GM23248 (cell line): Measurements from ENCODE around the gene ASB10. TPM values are rescaled to one million over a fixed set of nuclear protein-coding genes. Genes with fewer than 3 reads are reported as not detected.

ENCODE experiments used
- DNase-seq: peaks from one replicate; pipeline ENCODE4 v3.0.0-alpha.2; 2015
- H2AFZ ChIP-seq: fragments of 200-600 bp; sonication (generic); 2 replicates; pipeline ENCODE4 v1.6.1; 2016; ENCODE audit warnings: antibody characterized with exemption
- H3F3A ChIP-seq: fragments of 200-600 bp; sonication (generic); 2 replicates; pipeline ENCODE4 v1.6.1; 2016; ENCODE audit warnings: mild to moderate bottlenecking, antibody characterized with exemption, mixed run types; ENCODE audit not compliant: insufficient read depth
- H3K27ac ChIP-seq: fragments of 200-600 bp; sonication (generic); 2 replicates; pipeline ENCODE4 v1.5.1; 2016; ENCODE audit warnings: mild to moderate bottlenecking
- H3K27me3 ChIP-seq: fragments of 200-600 bp; sonication (generic); replicated peaks from 2 replicates; pipeline ENCODE4 v1.6.1; 2016; ENCODE audit warnings: mild to moderate bottlenecking; ENCODE audit not compliant: insufficient read depth
- H3K36me3 ChIP-seq: fragments of 200-600 bp; sonication (generic); 2 replicates; pipeline ENCODE4 v1.6.1; 2016; ENCODE audit warnings: low read depth, mild to moderate bottlenecking
- H3K4me1 ChIP-seq: fragments of 200-600 bp; sonication (generic); 2 replicates; pipeline ENCODE4 v1.6.1; 2016; ENCODE audit warnings: mild to moderate bottlenecking; ENCODE audit not compliant: insufficient read depth
- H3K4me2 ChIP-seq: fragments of 200-600 bp; sonication (generic); one replicate; pipeline ENCODE4 v1.6.1; 2016; ENCODE audit warnings: mild to moderate bottlenecking; ENCODE audit not compliant: unreplicated experiment
- H3K4me3 ChIP-seq: fragments of 200-600 bp; sonication (generic); 2 replicates; pipeline ENCODE4 v1.5.1; 2016; ENCODE audit warnings: mild to moderate bottlenecking
- H3K79me2 ChIP-seq: fragments of 200-600 bp; sonication (generic); 2 replicates; pipeline ENCODE4 v1.6.1; 2016; ENCODE audit warnings: mild to moderate bottlenecking; ENCODE audit not compliant: insufficient read depth
- H3K9ac ChIP-seq: fragments of 200-600 bp; sonication (generic); 2 replicates; pipeline ENCODE4 v1.6.1; 2016; ENCODE audit warnings: mild to moderate bottlenecking
- H3K9me2 ChIP-seq: fragments of 200-600 bp; sonication (generic); 2 replicates; pipeline ENCODE4 v1.6.1; 2016; ENCODE audit warnings: mixed run types, mild to moderate bottlenecking, moderate library complexity; ENCODE audit not compliant: insufficient read depth
- H3K9me3 ChIP-seq: fragments of 200-600 bp; sonication (generic); one replicate; pipeline ENCODE4 v1.6.1; 2017; ENCODE audit warnings: low read depth
- H4K20me1 ChIP-seq: fragments of 200-600 bp; sonication (generic); 2 replicates; pipeline ENCODE4 v1.6.0; 2016; ENCODE audit not compliant: insufficient read depth
- EZH2 ChIP-seq: fragments of 200-600 bp; sonication (generic); IDR thresholded peaks from 2 replicates; pipeline ENCODE4 v1.6.1; 2018; ENCODE audit warnings: antibody characterized with exemption, mild to moderate bottlenecking; ENCODE audit not compliant: insufficient read depth, poor library complexity, severe bottlenecking
- EZH2phosphoT487 ChIP-seq: fragments of 200-600 bp; sonication (generic); IDR thresholded peaks from 2 replicates; pipeline ENCODE4 v1.6.1; 2018; ENCODE audit warnings: antibody characterized with exemption, moderate library complexity, mild to moderate bottlenecking, low read depth; ENCODE audit not compliant: insufficient read depth
- WGBS, 2 experiments: methylation state at CpG; one replicate each; pipeline ENCODE4 v1.1.6; 2015 to 2017; ENCODE audit warnings: low lambda C conversion rate in 2 of 2, low coverage in 1 of 2; ENCODE audit errors: missing lambda C conversion rate in 2 of 2; 5-methylcytosine and 5-hydroxymethylcytosine counted together
- in situ Hi-C: fragments of 300-500 bp; cut with MboI; formaldehyde crosslinking; loops from 2 replicates; pipeline ENCODE4 v1.15.0; 2020
- polyA plus RNA-seq: library from polyadenylated mRNA; unstranded; fragments of >200 nt; fragmentation: Nextera tagmentation; extraction: Ambion mirVana; gene quantifications from 2 replicates; pipeline ENCODE4 v1.2.1, GENCODE V29; 2016
- total RNA-seq: library from RNA; depleted of rRNA; stranded (reverse); fragments of >200 nt; shearing (Covaris generic); gene quantifications from 2 replicates; pipeline ENCODE4 v1.2.3, GENCODE V29; 2014

ASB10 gene
- total and polyA plus RNA-seq, 2 experiments from 2014 or later: not detected

DNA sequence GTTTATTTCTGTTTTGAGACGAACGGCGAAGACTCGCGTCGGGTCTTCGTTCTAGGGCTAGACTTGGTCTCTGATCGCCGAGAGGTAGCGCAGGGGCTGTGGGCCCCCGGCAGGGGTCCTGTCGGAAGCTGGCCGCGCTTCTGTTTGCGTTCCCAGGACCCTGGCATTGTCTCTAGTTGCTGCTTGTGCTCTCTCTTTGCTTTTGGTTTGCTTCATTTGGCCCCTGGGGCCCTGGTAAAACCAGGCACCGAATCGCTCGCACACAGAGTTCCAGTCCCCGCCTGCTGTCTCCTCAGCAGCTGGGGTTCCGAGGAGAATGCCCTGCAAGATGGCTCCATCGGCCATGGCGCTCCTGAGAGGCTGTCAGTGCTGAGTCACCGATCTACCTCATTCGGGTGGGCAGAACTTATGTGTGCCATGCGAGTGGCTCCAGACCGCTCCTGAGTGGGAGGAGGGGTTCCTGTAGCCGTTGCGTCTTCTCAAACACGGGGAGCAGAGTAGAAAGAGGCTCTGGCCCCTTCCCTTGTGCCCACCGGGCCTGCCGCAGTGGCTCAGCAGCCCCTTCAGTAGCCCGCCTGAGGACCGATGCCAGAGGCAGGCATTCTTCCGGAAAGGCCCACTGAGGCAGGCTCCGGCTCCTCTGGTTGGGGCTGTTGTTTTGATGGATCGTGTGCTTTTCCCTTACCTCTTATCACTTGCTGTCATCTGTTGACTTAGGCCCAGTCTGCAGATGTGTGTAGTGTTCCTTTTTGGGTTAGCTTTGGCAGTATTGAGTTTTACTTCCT is 46.1 kb upstream of the ASB10 start:
- 1 to 2% methylated on average over 34 to 36 of the region's 36 CpGs for WGBS, 2 experiments
- peaks cover 23% of the 10 kb centered on the region for H3K4me1 ChIP-seq
- H3K79me2 ChIP-seq: peaks cover 66% of the 10 kb centered on the region
- peaks cover 16% of the 10 kb centered on the region; the same call in 1 of the 2 replicates for H3K36me3 ChIP-seq
- peak overlapping the region; percentile 86 for H3K4me2 ChIP-seq
- peak overlapping the region; percentile 98 for H3K27ac ChIP-seq
- peak overlapping the region; percentile 92 for H2AFZ ChIP-seq
- TF ChIP-seq EZH2: no peak
- TF ChIP-seq EZH2phosphoT487: no peak
- H3K4me3 ChIP-seq: peak overlapping the region; percentile 100
- H4K20me1 ChIP-seq: peaks cover 21% of the 10 kb centered on the region; the same call in 1 of the 2 replicates
- peaks cover 12% of the 10 kb centered on the region; the same call in 1 of the 2 replicates for H3F3A ChIP-seq
- peak overlapping the region; percentile 99 for H3K9ac ChIP-seq
- peak; percentile 98 for DNase-seq
- H3K27me3 ChIP-seq: no peaks in the 10 kb centered on the region
- no peaks in the 10 kb centered on the region for H3K9me2 ChIP-seq
- in situ Hi-C loops: no loop called here
- no peaks in the 10 kb centered on the region for H3K9me3 ChIP-seq

DNA sequence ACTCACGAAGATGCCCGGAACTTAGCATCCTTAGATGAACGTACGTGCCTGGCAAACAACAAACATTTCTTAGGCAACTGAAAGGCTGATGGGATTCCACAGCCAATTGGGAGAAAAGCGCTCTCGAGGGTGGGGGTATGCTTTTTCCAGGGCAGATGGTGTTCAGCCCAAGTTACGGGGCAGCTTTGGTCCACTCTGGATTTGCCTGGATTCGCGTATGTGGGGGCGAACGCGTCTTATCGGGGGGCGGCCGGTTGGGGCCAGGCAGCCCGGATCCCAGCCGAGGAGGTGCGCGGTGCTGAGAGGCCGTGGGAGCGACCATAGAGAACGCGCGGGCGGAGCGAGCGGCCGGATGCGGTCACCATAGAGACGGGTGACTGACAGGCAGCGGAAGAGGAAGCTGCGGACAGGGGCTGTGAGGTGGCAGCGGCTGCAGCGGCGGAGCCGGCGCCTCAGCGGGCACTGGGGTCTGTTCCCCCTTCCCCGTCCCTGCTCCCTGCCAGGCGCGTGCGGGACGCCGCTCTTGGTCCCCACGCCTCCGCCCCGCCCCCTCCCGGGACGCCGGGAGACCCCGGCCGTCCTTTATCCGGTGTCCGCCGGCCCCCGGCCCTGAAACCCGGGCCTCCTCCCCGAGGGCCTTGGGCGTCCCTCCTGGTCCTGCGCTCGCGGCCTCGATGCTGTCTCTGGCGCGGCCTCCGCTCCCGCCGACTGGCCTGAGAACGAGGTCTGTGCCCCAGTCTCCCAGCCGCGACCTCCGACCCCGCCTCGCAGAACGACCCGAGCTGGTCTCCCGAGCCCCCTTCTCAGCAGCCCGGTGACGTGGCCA is 45.3 kb upstream of the ASB10 start, which contains the start of gene CHPF2:
Gene CHPF2 (plus strand): TSS at position 393 of the 826 bp plus-strand sequence. CDS start 1,529 bp downstream, outside the sequence.
- Histone ChIP-seq H3K4me2 (peak within 1 kb of the TSS; percentile 86), H3K36me3 (peaks cover 16% of the 10 kb centered on the region; the same call in 1 of the 2 replicates), H3K27me3 (no peaks in the 10 kb centered on the region), H3F3A (peaks cover 20% of the 10 kb centered on the region), H3K4me1 (peaks cover 27% of the 10 kb centered on the region), H3K27ac (peak within 1 kb of the TSS; percentile 98), H3K9ac (peak within 1 kb of the TSS; percentile 99), H2AFZ (peak within 1 kb of the TSS; percentile 92), H3K9me2 (no peaks in the 10 kb centered on the region), H3K4me3 (peak within 1 kb of the TSS; percentile 100), H3K9me3 (no peaks in the 10 kb centered on the region), H3K79me2 (peaks cover 58% of the 10 kb centered on the region), H4K20me1 (peaks cover 21% of the 10 kb centered on the region; the same call in 1 of the 2 replicates)
- peak; percentile 96 for DNase-seq
- TF ChIP-seq EZH2 (no peak), EZH2phosphoT487 (no peak)
- in situ Hi-C loops: no loop called here
- WGBS, 2 experiments: 1% methylated on average over 44 to 76 of the region's 79 CpGs

DNA sequence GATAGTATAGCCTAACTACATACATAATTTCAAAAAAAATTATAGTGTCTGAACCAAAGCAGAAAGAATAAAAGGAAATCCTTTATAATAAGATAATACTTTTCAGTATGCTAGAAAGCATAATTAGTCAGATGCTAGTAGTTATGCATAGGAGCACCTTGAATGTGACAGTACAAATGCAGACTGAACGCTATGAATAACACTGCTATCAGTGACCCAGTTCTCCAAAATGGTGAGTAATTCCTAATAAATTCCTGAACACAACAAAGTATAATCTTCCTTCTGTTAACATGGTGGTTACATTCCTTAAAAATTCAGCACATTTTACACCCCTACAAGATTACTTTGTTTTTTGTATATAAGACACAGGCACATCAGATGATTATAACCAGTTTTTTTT is 44.0 kb upstream of the ASB10 start:
- in situ Hi-C loops: no loop called here
- no peak overlapping the region for H3K9ac ChIP-seq
- peak overlapping the region; percentile 86 for H3K4me2 ChIP-seq
- no peak overlapping the region for H3K27ac ChIP-seq
- H3F3A ChIP-seq: peaks cover 20% of the 10 kb centered on the region
- peaks cover 21% of the 10 kb centered on the region; the same call in 1 of the 2 replicates for H4K20me1 ChIP-seq
- H3K36me3 ChIP-seq: peaks cover 6% of the 10 kb centered on the region; the same call in 1 of the 2 replicates
- 41 to 52% methylated on average over 1 of the region's 1 CpG for WGBS, 2 experiments
- TF ChIP-seq EZH2 (no peak), EZH2phosphoT487 (no peak)
- H3K9me2 ChIP-seq: no peaks in the 10 kb centered on the region
- peaks cover 29% of the 10 kb centered on the region for H3K4me1 ChIP-seq
- 0 out of 2 replicates have a peak overlapping the region, but pooled peaks have one; percentile 100 for H3K4me3 ChIP-seq
- no peaks in the 10 kb centered on the region for H3K27me3 ChIP-seq
- H3K9me3 ChIP-seq: no peaks in the 10 kb centered on the region
- peak overlapping the region; percentile 92; the same call in 1 of the 2 replicates for H2AFZ ChIP-seq
- H3K79me2 ChIP-seq: peaks cover 55% of the 10 kb centered on the region
- DNase-seq: peak; percentile 41

DNA sequence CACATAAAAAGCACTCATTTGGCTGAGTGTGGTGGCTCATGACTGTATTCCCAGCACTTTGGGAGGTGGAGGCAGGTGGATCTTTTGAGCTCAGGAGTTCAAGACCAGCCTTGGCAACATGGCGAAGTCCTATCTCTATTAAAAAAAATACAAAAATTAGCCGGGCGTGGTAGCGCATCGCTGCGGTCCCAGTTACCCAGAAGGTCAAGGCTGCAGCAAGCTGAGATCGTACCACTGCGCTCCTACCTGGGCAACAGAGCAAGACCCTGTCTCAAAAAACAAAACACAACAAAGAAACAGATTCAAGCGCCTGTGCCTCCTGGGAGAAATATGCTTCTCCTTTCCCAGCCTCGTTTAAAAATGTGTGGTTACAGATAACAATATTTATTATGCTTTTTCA is 42.2 kb upstream of the ASB10 start:
- in situ Hi-C loops: no loop called here
- no peak for DNase-seq

More for the DNA sequence above, 42.2 kb upstream of the ASB10 start:
- Histone ChIP-seq H3K27ac (no peak overlapping the region), H3K9me3 (no peaks in the 10 kb centered on the region), H3K4me1 (peaks cover 41% of the 10 kb centered on the region), H3K27me3 (no peaks in the 10 kb centered on the region), H3K36me3 (peaks cover 11% of the 10 kb centered on the region), H2AFZ (no peak overlapping the region), H3K9ac (no peak overlapping the region), H3F3A (peaks cover 20% of the 10 kb centered on the region), H3K9me2 (no peaks in the 10 kb centered on the region), H4K20me1 (peaks cover 5% of the 10 kb centered on the region; the same call in 1 of the 2 replicates), H3K79me2 (peaks cover 55% of the 10 kb centered on the region), H3K4me2 (no peak overlapping the region), H3K4me3 (no peak overlapping the region)
- TF ChIP-seq EZH2: no peak
- TF ChIP-seq EZH2phosphoT487: no peak
- 89 to 93% methylated on average over 10 of the region's 10 CpGs for WGBS, 2 experiments
